HepG2 (cell line): Measurements from ENCODE around the gene CES2. TPM values are rescaled to one million over a fixed set of nuclear protein-coding genes. Genes with fewer than 3 reads are reported as not detected.
A peak's percentile ranks its signal among the peaks of the same experiment; 100 is the strongest.

Experiments used
- AHR ChIP-seq: IDR thresholded peaks from 2 replicates; pipeline ENCODE4 v1.6.1; 2018; ENCODE audit warnings: missing genetic modification reagents, missing compliant biosample characterization
- NR1H2 ChIP-seq: sonication (generic); formaldehyde crosslinking; IDR thresholded peaks from 2 replicates; pipeline ENCODE4 v1.8.1; 2022; ENCODE audit warnings: low read depth, missing genetic modification reagents, borderline replicate concordance
- RXRB ChIP-seq: IDR thresholded peaks from 2 replicates; pipeline ENCODE4 v1.6.1; 2016; ENCODE audit warnings: borderline replicate concordance, missing genetic modification reagents, missing compliant biosample characterization
- SATB2 ChIP-seq: sonication (generic); formaldehyde crosslinking; IDR thresholded peaks from 2 replicates; pipeline ENCODE4 v1.5.0; 2020; ENCODE audit warnings: missing genetic modification reagents
- SMAD1 ChIP-seq: sonication (generic); formaldehyde crosslinking; IDR thresholded peaks from 2 replicates; pipeline ENCODE4 v1.4.0; 2020; ENCODE audit warnings: missing genetic modification reagents, low read depth, mild to moderate bottlenecking, borderline replicate concordance
- SMAD9 ChIP-seq: sonication (generic); formaldehyde crosslinking; IDR thresholded peaks from 2 replicates; pipeline ENCODE4 v1.5.1; 2020; ENCODE audit warnings: mild to moderate bottlenecking, missing genetic modification reagents
- SUZ12 ChIP-seq: fragments of 150-350 bp; IDR thresholded peaks from 2 replicates; pipeline ENCODE4 v1.6.1; 2014; ENCODE audit warnings: low read depth, low read length
- TP53 ChIP-seq: sonication (generic); formaldehyde crosslinking; conservative IDR thresholded peaks from 2 replicates; pipeline ENCODE4 v1.4.0; 2020; ENCODE audit warnings: missing genetic modification reagents
- ZNF207 ChIP-seq: fragments of 450-650 bp; IDR thresholded peaks from 2 replicates; pipeline ENCODE4 v1.6.1; 2016; ENCODE audit warnings: antibody characterized with exemption, borderline replicate concordance
- ZNF317 ChIP-seq: sonication (generic); formaldehyde crosslinking; IDR thresholded peaks from 2 replicates; pipeline ENCODE4 v1.5.0; 2020; ENCODE audit warnings: mild to moderate bottlenecking, missing genetic modification reagents
- ZNF337 ChIP-seq: sonication (generic); formaldehyde crosslinking; IDR thresholded peaks from 2 replicates; pipeline ENCODE4 v1.5.1; 2020; ENCODE audit warnings: missing genetic modification reagents, low read depth, mild to moderate bottlenecking, borderline replicate concordance
- ZNF660 ChIP-seq: sonication (generic); formaldehyde crosslinking; IDR thresholded peaks from 2 replicates; pipeline ENCODE4 v1.5.1; 2020; ENCODE audit warnings: mild to moderate bottlenecking, low read depth, missing genetic modification reagents, borderline replicate concordance
- polyA plus RNA-seq, 8 experiments: library from polyadenylated mRNA; depleted of rRNA in 3 of 8; stranded (reverse) in 7 of 8; unstranded in 1 of 8; fragments of >200 nt; fragmentation: Illumina TruSeq in 4 of 8; extraction: Trizol in 4 of 8; gene quantifications; 2 replicates each; pipeline versions ENCODE4 v1.2.1 to v1.2.3, GENCODE V29; 2011 to 2016; ENCODE audit warnings: low read depth in 4 of 8, missing spikeins in 1 of 8, mixed read lengths in 1 of 8; ENCODE audit not compliant: insufficient read depth in 1 of 8
- total RNA-seq, 5 experiments: library from RNA; depleted of rRNA; stranded (reverse); fragments of >200 nt; fragmentation: Illumina TruSeq; extraction: Trizol; gene quantifications; 2 replicates each; pipeline ENCODE4 v1.2.3, GENCODE V29; 2016; ENCODE audit warnings: low read depth in 1 of 5
- TF ChIP-seq, protein P1 (sequence below): sonication (generic); formaldehyde crosslinking; IDR thresholded peaks from 2 replicates; pipeline ENCODE4 v1.5.1; 2020; ENCODE audit warnings: missing genetic modification reagents, mild to moderate bottlenecking, borderline replicate concordance
- TF ChIP-seq, protein P2 (sequence below): sonication (generic); formaldehyde crosslinking; IDR thresholded peaks from 2 replicates; pipeline ENCODE4 v1.4.0; 2020; ENCODE audit warnings: missing genetic modification reagents, mild to moderate bottlenecking, borderline replicate concordance
- TF ChIP-seq, protein P3 (sequence below): sonication (generic); formaldehyde crosslinking; IDR thresholded peaks from 2 replicates; pipeline ENCODE4 v1.4.0; 2020; ENCODE audit warnings: missing genetic modification reagents
- TF ChIP-seq, protein P4 (sequence below): IDR thresholded peaks from 2 replicates; pipeline ENCODE4 v1.6.1; 2012; ENCODE audit warnings: inconsistent platforms
- TF ChIP-seq, protein P5 (sequence below): sonication (generic); formaldehyde crosslinking; conservative IDR thresholded peaks from 2 replicates; pipeline ENCODE4 v1.5.0; 2020; ENCODE audit warnings: missing genetic modification reagents
- TF ChIP-seq, protein P6 (sequence below): sonication (generic); formaldehyde crosslinking; IDR thresholded peaks from 2 replicates; pipeline ENCODE4 v1.5.1; 2020; ENCODE audit warnings: mild to moderate bottlenecking, moderate library complexity, missing genetic modification reagents
- TF ChIP-seq, protein P7 (sequence below): fragments of 450-650 bp; IDR thresholded peaks from 2 replicates; pipeline ENCODE4 v1.6.1; 2017

The CES2 gene
- total and polyA plus RNA-seq, 2 of the 13 experiments (the other 11 are each of a cell fraction or from before 2014, with no cell fraction given): 50.6 to 63.8 TPM

DNA sequence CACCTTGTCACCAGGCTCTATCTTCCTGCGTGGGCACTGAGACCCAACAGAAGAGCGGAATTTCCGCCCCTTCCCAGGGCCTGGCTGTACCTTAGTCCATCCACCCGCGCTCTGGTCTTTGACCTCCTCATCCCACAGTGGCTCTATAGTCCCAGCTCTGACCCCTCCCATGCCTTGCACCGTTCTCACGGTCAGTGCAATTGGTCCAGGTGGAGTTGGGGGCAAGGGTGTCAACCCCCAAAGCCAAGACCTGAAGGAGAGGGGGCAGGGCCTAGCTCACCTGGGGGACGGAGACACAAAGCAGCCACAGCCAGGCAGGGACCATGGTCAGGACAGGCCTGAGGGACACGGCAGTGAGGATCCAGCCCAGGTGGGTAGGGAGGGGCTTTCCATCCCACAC lies 17.6 kb upstream of the CES2 start (continued):
- TF ChIP-seq, protein P1, sequence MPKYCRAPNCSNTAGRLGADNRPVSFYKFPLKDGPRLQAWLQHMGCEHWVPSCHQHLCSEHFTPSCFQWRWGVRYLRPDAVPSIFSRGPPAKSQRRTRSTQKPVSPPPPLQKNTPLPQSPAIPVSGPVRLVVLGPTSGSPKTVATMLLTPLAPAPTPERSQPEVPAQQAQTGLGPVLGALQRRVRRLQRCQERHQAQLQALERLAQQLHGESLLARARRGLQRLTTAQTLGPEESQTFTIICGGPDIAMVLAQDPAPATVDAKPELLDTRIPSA (CRISPR knock-in tag): no peak
- TF ChIP-seq TP53 (CRISPR knock-in tag) (no peak), ZNF207 (no peak), SUZ12 (no peak), ZNF660 (CRISPR knock-in tag) (no peak), NR1H2 (CRISPR knock-in tag) (no peak), SATB2 (CRISPR knock-in tag) (no peak), AHR (CRISPR knock-in tag) (peak; percentile 66; the same call in 1 of the 2 replicates), ZNF337 (CRISPR knock-in tag) (no peak), RXRB (no peak), ZNF317 (CRISPR knock-in tag) (no peak), SMAD1 (CRISPR knock-in tag) (0 out of 2 replicates have a peak, but pooled peaks have one; percentile 39), SMAD9 (CRISPR knock-in tag) (no peak)
- TF ChIP-seq, protein P2, sequence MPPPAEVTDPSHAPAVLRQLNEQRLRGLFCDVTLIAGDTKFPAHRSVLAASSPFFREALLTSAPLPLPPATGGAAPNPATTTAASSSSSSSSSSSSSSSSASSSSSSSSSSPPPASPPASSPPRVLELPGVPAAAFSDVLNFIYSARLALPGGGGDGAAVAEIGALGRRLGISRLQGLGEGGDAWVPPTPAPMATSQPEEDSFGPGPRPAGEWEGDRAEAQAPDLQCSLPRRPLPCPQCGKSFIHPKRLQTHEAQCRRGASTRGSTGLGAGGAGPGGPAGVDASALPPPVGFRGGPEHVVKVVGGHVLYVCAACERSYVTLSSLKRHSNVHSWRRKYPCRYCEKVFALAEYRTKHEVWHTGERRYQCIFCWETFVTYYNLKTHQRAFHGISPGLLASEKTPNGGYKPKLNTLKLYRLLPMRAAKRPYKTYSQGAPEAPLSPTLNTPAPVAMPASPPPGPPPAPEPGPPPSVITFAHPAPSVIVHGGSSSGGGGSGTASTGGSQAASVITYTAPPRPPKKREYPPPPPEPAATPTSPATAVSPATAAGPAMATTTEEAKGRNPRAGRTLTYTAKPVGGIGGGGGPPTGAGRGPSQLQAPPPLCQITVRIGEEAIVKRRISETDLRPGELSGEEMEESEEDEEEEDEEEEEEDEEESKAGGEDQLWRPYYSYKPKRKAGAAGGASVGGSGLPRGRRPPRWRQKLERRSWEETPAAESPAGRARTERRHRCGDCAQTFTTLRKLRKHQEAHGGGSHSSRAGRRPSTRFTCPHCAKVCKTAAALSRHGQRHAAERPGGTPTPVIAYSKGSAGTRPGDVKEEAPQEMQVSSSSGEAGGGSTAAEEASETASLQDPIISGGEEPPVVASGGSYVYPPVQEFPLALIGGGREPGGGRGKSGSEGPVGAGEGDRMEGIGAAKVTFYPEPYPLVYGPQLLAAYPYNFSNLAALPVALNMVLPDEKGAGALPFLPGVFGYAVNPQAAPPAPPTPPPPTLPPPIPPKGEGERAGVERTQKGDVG (CRISPR knock-in tag): no peak
- TF ChIP-seq, protein P3, sequence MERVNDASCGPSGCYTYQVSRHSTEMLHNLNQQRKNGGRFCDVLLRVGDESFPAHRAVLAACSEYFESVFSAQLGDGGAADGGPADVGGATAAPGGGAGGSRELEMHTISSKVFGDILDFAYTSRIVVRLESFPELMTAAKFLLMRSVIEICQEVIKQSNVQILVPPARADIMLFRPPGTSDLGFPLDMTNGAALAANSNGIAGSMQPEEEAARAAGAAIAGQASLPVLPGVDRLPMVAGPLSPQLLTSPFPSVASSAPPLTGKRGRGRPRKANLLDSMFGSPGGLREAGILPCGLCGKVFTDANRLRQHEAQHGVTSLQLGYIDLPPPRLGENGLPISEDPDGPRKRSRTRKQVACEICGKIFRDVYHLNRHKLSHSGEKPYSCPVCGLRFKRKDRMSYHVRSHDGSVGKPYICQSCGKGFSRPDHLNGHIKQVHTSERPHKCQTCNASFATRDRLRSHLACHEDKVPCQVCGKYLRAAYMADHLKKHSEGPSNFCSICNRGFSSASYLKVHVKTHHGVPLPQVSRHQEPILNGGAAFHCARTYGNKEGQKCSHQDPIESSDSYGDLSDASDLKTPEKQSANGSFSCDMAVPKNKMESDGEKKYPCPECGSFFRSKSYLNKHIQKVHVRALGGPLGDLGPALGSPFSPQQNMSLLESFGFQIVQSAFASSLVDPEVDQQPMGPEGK (CRISPR knock-in tag): peak; percentile 50; the same call in 1 of the 2 replicates
- TF ChIP-seq, protein P4, sequence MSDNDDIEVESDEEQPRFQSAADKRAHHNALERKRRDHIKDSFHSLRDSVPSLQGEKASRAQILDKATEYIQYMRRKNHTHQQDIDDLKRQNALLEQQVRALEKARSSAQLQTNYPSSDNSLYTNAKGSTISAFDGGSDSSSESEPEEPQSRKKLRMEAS: no peak
- TF ChIP-seq, protein P5, sequence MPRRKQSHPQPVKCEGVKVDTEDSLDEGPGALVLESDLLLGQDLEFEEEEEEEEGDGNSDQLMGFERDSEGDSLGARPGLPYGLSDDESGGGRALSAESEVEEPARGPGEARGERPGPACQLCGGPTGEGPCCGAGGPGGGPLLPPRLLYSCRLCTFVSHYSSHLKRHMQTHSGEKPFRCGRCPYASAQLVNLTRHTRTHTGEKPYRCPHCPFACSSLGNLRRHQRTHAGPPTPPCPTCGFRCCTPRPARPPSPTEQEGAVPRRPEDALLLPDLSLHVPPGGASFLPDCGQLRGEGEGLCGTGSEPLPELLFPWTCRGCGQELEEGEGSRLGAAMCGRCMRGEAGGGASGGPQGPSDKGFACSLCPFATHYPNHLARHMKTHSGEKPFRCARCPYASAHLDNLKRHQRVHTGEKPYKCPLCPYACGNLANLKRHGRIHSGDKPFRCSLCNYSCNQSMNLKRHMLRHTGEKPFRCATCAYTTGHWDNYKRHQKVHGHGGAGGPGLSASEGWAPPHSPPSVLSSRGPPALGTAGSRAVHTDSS (CRISPR knock-in tag): no peak
- TF ChIP-seq, protein P6, sequence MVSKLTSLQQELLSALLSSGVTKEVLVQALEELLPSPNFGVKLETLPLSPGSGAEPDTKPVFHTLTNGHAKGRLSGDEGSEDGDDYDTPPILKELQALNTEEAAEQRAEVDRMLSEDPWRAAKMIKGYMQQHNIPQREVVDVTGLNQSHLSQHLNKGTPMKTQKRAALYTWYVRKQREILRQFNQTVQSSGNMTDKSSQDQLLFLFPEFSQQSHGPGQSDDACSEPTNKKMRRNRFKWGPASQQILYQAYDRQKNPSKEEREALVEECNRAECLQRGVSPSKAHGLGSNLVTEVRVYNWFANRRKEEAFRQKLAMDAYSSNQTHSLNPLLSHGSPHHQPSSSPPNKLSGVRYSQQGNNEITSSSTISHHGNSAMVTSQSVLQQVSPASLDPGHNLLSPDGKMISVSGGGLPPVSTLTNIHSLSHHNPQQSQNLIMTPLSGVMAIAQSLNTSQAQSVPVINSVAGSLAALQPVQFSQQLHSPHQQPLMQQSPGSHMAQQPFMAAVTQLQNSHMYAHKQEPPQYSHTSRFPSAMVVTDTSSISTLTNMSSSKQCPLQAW: 0 out of 2 replicates have a peak, but pooled peaks have one; percentile 8
- TF ChIP-seq, protein P7, sequence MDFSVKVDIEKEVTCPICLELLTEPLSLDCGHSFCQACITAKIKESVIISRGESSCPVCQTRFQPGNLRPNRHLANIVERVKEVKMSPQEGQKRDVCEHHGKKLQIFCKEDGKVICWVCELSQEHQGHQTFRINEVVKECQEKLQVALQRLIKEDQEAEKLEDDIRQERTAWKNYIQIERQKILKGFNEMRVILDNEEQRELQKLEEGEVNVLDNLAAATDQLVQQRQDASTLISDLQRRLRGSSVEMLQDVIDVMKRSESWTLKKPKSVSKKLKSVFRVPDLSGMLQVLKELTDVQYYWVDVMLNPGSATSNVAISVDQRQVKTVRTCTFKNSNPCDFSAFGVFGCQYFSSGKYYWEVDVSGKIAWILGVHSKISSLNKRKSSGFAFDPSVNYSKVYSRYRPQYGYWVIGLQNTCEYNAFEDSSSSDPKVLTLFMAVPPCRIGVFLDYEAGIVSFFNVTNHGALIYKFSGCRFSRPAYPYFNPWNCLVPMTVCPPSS: no peak
